ENCODE data around the gene TMPRSS9. TPM values are rescaled to one million over a fixed set of nuclear protein-coding genes. Genes with fewer than 3 reads are reported as not detected.

TMPRSS9 gene
- polyA plus RNA-seq, 1 donor from 2014 or later: not detected

DNA sequence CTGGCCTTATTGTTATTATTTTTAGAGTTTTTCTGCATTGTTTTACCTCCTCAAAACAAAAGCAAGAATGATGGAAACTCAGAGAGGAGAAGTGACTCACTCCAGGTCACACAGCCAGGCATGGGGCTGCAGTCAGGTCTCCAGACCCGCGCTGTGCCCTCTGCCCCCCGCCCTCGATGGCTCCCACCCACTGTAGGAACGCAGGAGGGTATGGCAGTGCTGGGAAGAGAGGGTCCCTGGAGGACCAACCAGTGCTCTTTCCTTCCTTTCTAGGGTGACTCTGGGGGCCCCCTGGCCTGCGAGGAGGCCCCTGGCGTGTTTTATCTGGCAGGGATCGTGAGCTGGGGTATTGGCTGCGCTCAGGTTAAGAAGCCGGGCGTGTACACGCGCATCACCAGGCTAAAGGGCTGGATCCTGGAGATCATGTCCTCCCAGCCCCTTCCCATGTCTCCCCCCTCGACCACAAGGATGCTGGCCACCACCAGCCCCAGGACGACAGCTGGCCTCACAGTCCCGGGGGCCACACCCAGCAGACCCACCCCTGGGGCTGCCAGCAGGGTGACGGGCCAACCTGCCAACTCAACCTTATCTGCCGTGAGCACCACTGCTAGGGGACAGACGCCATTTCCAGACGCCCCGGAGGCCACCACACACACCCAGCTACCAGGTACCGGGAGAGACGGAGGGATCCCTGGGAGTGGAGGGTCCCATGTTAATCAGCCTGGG, 61.7 kb downstream of the TMPRSS9 start:
- Histone ChIP-seq H3K9me2 (ENCODE audit: insufficient read depth, low read length) (no peaks in the 10 kb centered on the region), H3K9ac (ENCODE audit: low read length) (no peak overlapping the region), H3K27ac (ENCODE audit: low read length) (no peak overlapping the region), H3K27me3 (ENCODE audit: insufficient read depth, low read depth, low read length) (no peaks in the 10 kb centered on the region), H3K4me3 (ENCODE audit: low read length) (no peak overlapping the region), H3K9me3 (ENCODE audit: low read length) (no peaks in the 10 kb centered on the region), H3K36me3 (ENCODE audit: insufficient read depth, low read length) (no peaks in the 10 kb centered on the region), H3K79me2 (replicated peaks; ENCODE audit: insufficient read depth, low read length) (peaks cover 9% of the 10 kb centered on the region), H3F3A (ENCODE audit: insufficient read depth, low read length, poor library complexity, severe bottlenecking) (no peaks in the 10 kb centered on the region), H3K4me2 (ENCODE audit: low read length) (no peak overlapping the region), H2AFZ (ENCODE audit: low read depth, low read length) (no peak overlapping the region), H4K20me1 (ENCODE audit: insufficient read depth) (peaks cover 7% of the 10 kb centered on the region)
- TF ChIP-seq POLR2AphosphoS5 (IDR thresholded peaks at IDR 0.05): no peak
- TF ChIP-seq SMC3 (conservative IDR thresholded peaks at IDR 0.05; ENCODE audit: poor library complexity): no peak
- TF ChIP-seq REST (IDR thresholded peaks at IDR 0.05; ENCODE audit: borderline replicate concordance): no peak
- TF ChIP-seq EP300 (conservative IDR thresholded peaks at IDR 0.05; ENCODE audit: poor library complexity, severe bottlenecking): no peak
- TF ChIP-seq, protein P1, sequence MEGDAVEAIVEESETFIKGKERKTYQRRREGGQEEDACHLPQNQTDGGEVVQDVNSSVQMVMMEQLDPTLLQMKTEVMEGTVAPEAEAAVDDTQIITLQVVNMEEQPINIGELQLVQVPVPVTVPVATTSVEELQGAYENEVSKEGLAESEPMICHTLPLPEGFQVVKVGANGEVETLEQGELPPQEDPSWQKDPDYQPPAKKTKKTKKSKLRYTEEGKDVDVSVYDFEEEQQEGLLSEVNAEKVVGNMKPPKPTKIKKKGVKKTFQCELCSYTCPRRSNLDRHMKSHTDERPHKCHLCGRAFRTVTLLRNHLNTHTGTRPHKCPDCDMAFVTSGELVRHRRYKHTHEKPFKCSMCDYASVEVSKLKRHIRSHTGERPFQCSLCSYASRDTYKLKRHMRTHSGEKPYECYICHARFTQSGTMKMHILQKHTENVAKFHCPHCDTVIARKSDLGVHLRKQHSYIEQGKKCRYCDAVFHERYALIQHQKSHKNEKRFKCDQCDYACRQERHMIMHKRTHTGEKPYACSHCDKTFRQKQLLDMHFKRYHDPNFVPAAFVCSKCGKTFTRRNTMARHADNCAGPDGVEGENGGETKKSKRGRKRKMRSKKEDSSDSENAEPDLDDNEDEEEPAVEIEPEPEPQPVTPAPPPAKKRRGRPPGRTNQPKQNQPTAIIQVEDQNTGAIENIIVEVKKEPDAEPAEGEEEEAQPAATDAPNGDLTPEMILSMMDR (IDR thresholded peaks at IDR 0.05; ENCODE audit: poor library complexity, severe bottlenecking): no peak

DNA sequence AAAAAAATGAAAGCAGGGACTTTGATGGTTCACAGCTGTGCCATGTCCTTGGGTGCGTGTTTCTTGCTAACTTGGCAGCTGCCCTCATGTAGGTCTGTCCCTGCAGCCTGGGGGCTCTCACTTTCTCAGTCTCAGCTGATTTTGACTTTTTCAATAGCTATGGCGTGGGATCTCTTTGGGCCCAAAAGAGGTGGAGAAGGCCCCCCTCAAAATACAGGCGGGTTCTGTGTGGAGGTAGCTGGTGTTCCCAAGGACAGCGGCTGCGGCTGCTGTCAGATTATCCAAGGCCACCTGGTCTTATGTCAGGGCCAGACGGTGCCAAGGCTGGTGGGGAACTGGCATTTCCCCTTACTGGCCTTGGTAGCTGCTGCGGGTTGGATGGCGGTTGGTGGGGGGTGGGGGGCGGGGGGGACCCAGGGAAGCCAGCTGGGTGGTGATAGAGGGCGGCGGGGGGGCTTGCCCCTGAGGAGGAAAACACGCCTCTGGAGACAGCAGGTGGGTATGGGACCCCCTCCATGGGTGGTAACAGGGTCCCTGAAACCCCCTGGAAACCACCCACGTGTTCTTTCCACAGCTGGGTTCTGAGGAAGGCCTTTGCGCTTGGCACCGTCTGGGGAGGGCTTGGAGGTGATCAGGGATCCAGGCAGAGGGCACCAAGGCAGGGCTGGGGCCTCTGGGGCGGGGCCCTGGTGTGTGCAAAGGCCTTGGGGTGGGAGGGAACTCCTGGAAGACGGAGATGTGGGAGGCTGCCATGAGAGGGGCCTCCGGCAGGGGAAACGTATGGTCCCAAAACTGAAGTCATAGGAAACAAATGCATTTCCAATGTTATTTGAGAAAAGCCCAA, 63.2 kb downstream of the TMPRSS9 start:
- H3K27me3 ChIP-seq (ENCODE audit: insufficient read depth, low read depth, low read length): no peaks in the 10 kb centered on the region
- no peaks in the 10 kb centered on the region for H3K9me2 ChIP-seq (ENCODE audit: insufficient read depth, low read length)
- no peak overlapping the region for H3K4me3 ChIP-seq (ENCODE audit: low read length)
- H3K27ac ChIP-seq (ENCODE audit: low read length): no peak overlapping the region
- H4K20me1 ChIP-seq (ENCODE audit: insufficient read depth): peaks cover 7% of the 10 kb centered on the region
- no peak overlapping the region for H3K4me2 ChIP-seq (ENCODE audit: low read length)
- TF ChIP-seq, protein P1 (IDR thresholded peaks at IDR 0.05; ENCODE audit: poor library complexity, severe bottlenecking): no peak
- TF ChIP-seq EZH2 (IDR thresholded peaks at IDR 0.05; ENCODE audit: borderline replicate concordance, insufficient read depth, low read length, poor library complexity, severe bottlenecking): no peak
- no peak for TF ChIP-seq EP300 (conservative IDR thresholded peaks at IDR 0.05; ENCODE audit: poor library complexity, severe bottlenecking)
- no peak for TF ChIP-seq RAD21 (conservative IDR thresholded peaks at IDR 0.05)
- no peak for TF ChIP-seq SMC3 (conservative IDR thresholded peaks at IDR 0.05; ENCODE audit: poor library complexity)
- no peak for TF ChIP-seq TAF1 (IDR thresholded peaks at IDR 0.05; ENCODE audit: low read depth)
- TF ChIP-seq REST (IDR thresholded peaks at IDR 0.05; ENCODE audit: borderline replicate concordance): no peak
- TF ChIP-seq MXI1 (conservative IDR thresholded peaks at IDR 0.05; ENCODE audit: poor library complexity, severe bottlenecking): no peak
- TF ChIP-seq POLR2AphosphoS5 (IDR thresholded peaks at IDR 0.05): no peak
- no peak overlapping the region for H2AFZ ChIP-seq (ENCODE audit: low read depth, low read length)
- peaks cover 11% of the 10 kb centered on the region for H3K79me2 ChIP-seq (replicated peaks; ENCODE audit: insufficient read depth, low read length)
- no peak overlapping the region for H3K9ac ChIP-seq (ENCODE audit: low read length)
- H3K36me3 ChIP-seq (ENCODE audit: insufficient read depth, low read length): no peaks in the 10 kb centered on the region
- no peaks in the 10 kb centered on the region for H3K9me3 ChIP-seq (ENCODE audit: low read length)
- no peaks in the 10 kb centered on the region for H3F3A ChIP-seq (ENCODE audit: insufficient read depth, low read length, poor library complexity, severe bottlenecking)

Measured in neural cell (in vitro differentiated cells).